ENCODE results near the gene GOLT1A. TPM values are rescaled to one million over a fixed set of nuclear protein-coding genes. Genes with fewer than 3 reads are reported as not detected.
A peak's percentile ranks its signal among the peaks of the same experiment; 100 is the strongest.

Gene GOLT1A
- total RNA-seq, 6 donors from 2014 or later: 7.5 to 18.5 (median 10.1) TPM; not detected in 1

GRCh38 chr1:204170494-204171155 is 43.2 kb downstream of the GOLT1A start:
- Histone ChIP-seq H3K4me3 (no peak overlapping the region), H3K27me3 (no peaks in the 10 kb centered on the region), H3K9me3 (peaks cover 11 to 17% (median 13%) of the 10 kb centered on the region in 4 donors), H3K36me3 (no peaks in the 10 kb centered on the region), H3K4me1 (no peaks in the 10 kb centered on the region), H3K27ac (no peak overlapping the region)
- DNase-seq: no peak
- no peak for ATAC-seq (ENCODE audit: low FRiP score in 2 of 2)
- 81 to 96% methylated on average over 3 of the region's 3 CpGs for WGBS, 2 donors
- TF ChIP-seq POLR2A (IDR thresholded peaks at IDR 0.05) (no peak), POLR2AphosphoS5 (IDR thresholded peaks at IDR 0.05) (no peak)

- no peak for DNase-seq
- no peaks in the 10 kb centered on the region for H3K36me3 ChIP-seq
Observed at GRCh38 chr1:204169858-204170257, 43.9 kb downstream of the GOLT1A start.

GRCh38 chr1:204167730-204168129 is 46.1 kb downstream of the GOLT1A start:
- H3K4me3 ChIP-seq: no peak overlapping the region
- no peaks in the 10 kb centered on the region for H3K27me3 ChIP-seq
- H3K4me1 ChIP-seq: peaks cover 0 to under 1% (median 0%) of the 10 kb centered on the region in 4 donors
- ATAC-seq (ENCODE audit: low FRiP score in 2 of 2): no peak
- no peak for DNase-seq
- WGBS, 2 donors: 89 to 90% methylated on average over 5 of the region's 5 CpGs
- H3K36me3 ChIP-seq: no peaks in the 10 kb centered on the region
- no peak for TF ChIP-seq EP300 (IDR thresholded peaks at IDR 0.05)
- no peak for TF ChIP-seq POLR2A (IDR thresholded peaks at IDR 0.05)
- no peak for TF ChIP-seq POLR2AphosphoS5 (IDR thresholded peaks at IDR 0.05)
- TF ChIP-seq CTCF (IDR thresholded peaks at IDR 0.05): no peak
- H3K27ac ChIP-seq: no peak overlapping the region
- H3K9me3 ChIP-seq: peaks cover 11 to 17% (median 13%) of the 10 kb centered on the region in 4 donors

More at GRCh38 chr1:204169858-204170257, 43.9 kb downstream of the GOLT1A start:
- Histone ChIP-seq H3K27ac (no peak overlapping the region), H3K4me1 (no peaks in the 10 kb centered on the region), H3K27me3 (no peaks in the 10 kb centered on the region), H3K9me3 (peaks cover 11 to 17% (median 13%) of the 10 kb centered on the region in 4 donors), H3K4me3 (no peak overlapping the region)
- no peak for ATAC-seq (ENCODE audit: low FRiP score in 2 of 2)
- WGBS, 2 donors: 93 to 94% methylated on average over 4 of the region's 4 CpGs
- TF ChIP-seq POLR2AphosphoS5 (IDR thresholded peaks at IDR 0.05) (no peak), POLR2A (IDR thresholded peaks at IDR 0.05) (no peak), EP300 (IDR thresholded peaks at IDR 0.05) (no peak), CTCF (IDR thresholded peaks at IDR 0.05) (no peak)

DNA sequence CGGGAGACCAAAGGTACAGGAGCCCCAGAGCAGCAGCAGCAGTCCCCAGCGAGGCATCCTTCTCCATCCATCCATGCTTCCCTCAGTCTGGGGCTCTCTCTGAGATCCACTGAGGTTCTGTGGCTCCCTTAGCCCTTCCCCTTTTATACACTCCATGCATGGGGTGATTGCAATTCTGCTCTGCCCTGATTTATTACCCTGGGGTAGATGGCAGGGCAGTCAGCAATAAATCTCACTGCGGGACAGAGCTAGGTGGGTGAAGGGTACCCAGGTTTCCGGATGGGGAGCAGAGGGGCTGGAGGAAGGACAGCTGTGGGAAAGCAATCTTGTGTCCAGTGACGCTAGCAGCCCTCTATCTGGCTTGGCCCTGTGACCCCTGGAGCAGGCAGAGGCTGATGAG is 47.6 kb downstream of the GOLT1A start, which contains the start of gene REN:
Gene REN, minus strand, starts transcription at position 119 of the 400 bp plus-strand sequence. Its CDS starts 44 bp downstream, at position 75.
- DNase-seq (no peak), ATAC-seq (ENCODE audit: low FRiP score in 2 of 2) (no peak)
- 39 to 58% methylated on average over 4 to 5 of the region's 5 CpGs for WGBS, 2 donors
- H3K9me3 ChIP-seq: peaks cover 11 to 17% (median 13%) of the 10 kb centered on the region in 4 donors
- H3K36me3 ChIP-seq: no peaks in the 10 kb centered on the region
- no peak for TF ChIP-seq EP300 (IDR thresholded peaks at IDR 0.05)
- no peak for TF ChIP-seq CTCF (IDR thresholded peaks at IDR 0.05)
- no peak for TF ChIP-seq POLR2A (IDR thresholded peaks at IDR 0.05)
- peaks cover 0 to 6% (median 3%) of the 10 kb centered on the region in 4 donors for H3K4me1 ChIP-seq
- no peaks in the 10 kb centered on the region for H3K27me3 ChIP-seq
- H3K4me3 ChIP-seq: no peak within 1 kb of the TSS
- H3K27ac ChIP-seq: no peak within 1 kb of the TSS

- Histone ChIP-seq H3K4me1 (peaks cover 0 to 6% (median 3%) of the 10 kb centered on the region in 4 donors), H3K4me3 (no peak overlapping the region), H3K9me3 (no peaks in the 10 kb centered on the region), H3K27ac (no peak overlapping the region), H3K27me3 (no peaks in the 10 kb centered on the region), H3K36me3 (no peaks in the 10 kb centered on the region)
- TF ChIP-seq CTCF (IDR thresholded peaks at IDR 0.05) (peak; percentile 93 to 99 (median 96)), POLR2AphosphoS5 (IDR thresholded peaks at IDR 0.05) (no peak)
- DNase-seq: peak; percentile 84 to 92
- peak; percentile 91 to 93 for ATAC-seq (ENCODE audit: low FRiP score in 2 of 2)
- WGBS, 2 donors: 11% methylated on average over 6 to 7 of the region's 7 CpGs
Observed at GRCh38 chr1:204162494-204163074, 51.2 kb downstream of the GOLT1A start.
